Astrocyte of the spinal cord (primary cell): ENCODE results near the gene ZFAND3.

Experiments
- DNase-seq: peaks from one replicate; pipeline ENCODE4 v3.0.0; 2011; ENCODE audit warnings: low read depth, low spot score
- H3K4me3 ChIP-seq: 2 replicates; pipeline ENCODE4 v1.5.1; 2011; ENCODE audit warnings: low read depth, mild to moderate bottlenecking, low read length, moderate library complexity
- in situ Hi-C: cut with HindIII; loops from 2 replicates; pipeline ENCODE4 v1.10.0; 2017; ENCODE audit warnings: low sequenced_read_pairs
- TF ChIP-seq, protein P1 (sequence below): IDR thresholded peaks from 2 replicates; pipeline ENCODE4 v1.5.1; 2012; ENCODE audit warnings: low read depth, mild to moderate bottlenecking, low read length, inconsistent platforms

Gene ZFAND3

DNA sequence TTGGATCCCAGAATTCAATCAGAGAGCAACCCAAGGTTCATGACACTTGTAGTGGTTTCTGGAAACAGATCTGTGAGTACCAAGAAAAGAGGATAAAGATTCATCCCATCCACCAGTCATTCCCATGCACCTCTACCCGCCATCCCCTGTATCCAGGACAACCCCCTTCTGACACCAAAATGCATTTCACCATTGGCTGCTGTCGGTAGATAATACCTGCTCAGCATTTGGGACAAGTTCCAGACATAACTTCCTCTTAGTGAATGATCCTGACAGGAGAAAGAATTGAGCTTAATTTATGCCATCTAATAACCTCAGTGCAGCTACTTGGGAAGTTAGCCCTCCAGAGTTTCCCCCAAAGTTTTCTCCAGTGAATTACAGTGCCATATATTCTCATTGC lies 329.1 kb downstream of the ZFAND3 start:
- no peak overlapping the region for H3K4me3 ChIP-seq
- TF ChIP-seq, protein P1, sequence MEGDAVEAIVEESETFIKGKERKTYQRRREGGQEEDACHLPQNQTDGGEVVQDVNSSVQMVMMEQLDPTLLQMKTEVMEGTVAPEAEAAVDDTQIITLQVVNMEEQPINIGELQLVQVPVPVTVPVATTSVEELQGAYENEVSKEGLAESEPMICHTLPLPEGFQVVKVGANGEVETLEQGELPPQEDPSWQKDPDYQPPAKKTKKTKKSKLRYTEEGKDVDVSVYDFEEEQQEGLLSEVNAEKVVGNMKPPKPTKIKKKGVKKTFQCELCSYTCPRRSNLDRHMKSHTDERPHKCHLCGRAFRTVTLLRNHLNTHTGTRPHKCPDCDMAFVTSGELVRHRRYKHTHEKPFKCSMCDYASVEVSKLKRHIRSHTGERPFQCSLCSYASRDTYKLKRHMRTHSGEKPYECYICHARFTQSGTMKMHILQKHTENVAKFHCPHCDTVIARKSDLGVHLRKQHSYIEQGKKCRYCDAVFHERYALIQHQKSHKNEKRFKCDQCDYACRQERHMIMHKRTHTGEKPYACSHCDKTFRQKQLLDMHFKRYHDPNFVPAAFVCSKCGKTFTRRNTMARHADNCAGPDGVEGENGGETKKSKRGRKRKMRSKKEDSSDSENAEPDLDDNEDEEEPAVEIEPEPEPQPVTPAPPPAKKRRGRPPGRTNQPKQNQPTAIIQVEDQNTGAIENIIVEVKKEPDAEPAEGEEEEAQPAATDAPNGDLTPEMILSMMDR, result no peak
- in situ Hi-C loops, result no loop called here
- no peak for DNase-seq

DNA sequence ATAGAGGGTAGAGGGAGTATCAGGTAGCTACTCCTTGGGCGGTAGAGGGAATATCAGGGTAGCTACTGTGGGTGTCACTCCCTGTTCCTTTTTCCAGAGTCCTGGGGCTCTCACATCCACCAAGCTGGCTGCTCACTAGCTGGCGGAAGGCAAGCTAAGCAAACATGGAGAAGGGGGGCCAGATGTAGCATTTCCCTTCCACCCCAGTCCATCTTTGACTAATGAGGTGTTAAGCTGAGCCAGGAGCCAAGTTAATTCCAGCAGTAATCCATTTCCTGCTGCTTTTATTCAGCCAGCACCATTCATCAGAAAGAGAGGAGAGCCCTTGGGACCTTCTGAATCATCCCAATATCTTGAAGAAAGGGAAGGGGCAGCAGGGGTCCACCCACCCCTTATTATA lies 330.0 kb downstream of the ZFAND3 start:
- no peak overlapping the region for H3K4me3 ChIP-seq
- in situ Hi-C loops, result no loop called here
- DNase-seq, result no peak
- TF ChIP-seq, protein P1, result no peak

DNA sequence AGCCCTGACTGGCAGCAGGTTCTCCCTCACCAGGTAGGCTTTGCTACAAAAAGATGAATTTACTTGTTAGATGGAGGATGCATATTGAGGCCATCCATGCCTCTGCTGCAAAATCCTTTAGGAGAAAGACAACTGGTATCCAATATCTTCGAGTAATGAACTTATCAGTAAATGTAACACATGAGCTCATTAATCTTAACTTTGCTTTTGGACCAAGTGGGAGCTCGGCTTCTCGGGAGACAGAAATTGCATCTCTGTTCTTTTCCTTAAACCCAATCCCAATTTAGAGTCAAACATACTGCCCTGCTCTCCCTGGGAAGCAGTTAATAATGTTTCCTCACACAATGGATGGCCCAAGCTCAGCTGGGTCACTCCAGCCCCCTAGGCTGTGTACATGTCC lies 330.5 kb downstream of the ZFAND3 start:
- no peak overlapping the region for H3K4me3 ChIP-seq
- TF ChIP-seq, protein P1, result no peak
- no peak for DNase-seq
- in situ Hi-C loops, result no loop called here

DNA sequence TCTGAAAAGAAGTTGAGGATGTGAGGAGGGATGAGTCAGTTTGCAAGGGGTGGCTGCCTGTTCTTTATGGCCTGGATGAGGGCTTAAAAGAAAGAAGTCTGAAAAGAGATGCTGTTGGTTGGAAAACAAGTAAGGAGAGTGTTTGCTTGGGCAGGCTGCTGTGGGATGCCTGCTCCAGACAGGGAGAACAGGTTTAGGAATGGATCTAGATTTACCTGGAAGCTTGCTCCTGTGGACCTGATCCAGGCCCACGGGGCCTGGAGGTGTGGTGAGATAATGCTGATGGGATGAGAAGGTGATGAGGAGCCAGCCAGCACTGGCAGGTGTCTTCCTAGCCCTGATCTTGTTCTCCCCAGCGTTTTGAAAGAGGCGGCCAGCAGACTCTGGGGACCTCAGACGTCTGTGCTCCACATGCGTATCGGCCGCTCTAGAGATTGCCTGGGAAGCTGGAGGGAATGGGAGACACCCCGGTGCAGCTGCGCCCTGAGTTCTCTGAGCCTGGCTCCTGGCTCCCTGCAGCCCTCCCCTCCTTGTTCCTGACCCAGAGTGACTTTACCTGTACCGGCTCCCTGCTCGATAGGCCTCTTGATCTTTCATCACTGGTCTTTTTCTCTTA lies 331.3 kb downstream of the ZFAND3 start:
- in situ Hi-C loops, result no loop called here
- TF ChIP-seq, protein P1, result no peak

DNA sequence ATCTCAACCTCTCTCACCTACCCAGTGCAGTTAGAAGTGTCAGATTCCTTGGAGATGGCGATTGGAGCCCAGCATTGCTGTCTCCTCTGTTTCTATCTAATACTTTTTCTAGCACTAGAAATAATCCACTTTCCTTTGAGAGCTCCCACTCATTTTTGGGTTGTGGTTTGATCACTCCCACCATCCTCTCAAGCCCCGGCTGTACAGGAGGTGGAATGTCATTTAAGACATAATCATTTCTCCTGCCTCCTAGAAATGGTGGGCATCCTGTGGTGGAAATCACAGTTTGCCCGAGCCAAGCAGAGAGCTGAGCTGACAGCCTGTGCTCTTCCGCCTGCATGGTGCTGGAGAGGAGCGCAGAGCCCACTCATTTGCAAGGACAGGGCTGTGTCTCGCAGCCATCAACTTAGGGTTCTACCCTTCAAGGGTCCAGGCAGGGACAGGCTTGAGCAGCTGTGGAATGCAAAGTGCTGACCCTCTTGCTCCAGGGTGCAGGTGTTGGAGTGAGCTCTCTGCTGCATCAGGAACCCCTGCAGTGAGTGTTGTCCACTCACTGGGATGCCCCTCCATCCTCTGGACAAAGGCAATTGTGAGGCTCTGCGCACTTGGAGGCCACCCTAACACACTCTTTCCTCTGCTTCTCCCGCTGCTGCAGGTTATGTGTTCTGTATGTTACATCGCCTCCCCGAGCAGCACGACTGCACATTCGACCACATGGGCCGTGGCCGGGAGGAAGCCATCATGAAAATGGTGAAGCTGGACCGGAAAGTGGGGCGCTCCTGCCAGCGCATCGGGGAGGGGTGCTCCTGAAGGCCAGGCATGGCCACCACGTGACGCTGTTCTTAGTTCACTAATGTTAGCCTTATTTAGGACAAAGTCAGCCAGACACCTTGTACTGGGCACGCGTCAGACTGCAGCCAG lies 332.3 kb downstream of the ZFAND3 start:
- H3K4me3 ChIP-seq, result no peak overlapping the region
- in situ Hi-C loops, result no loop called here
- TF ChIP-seq, protein P1, result no peak
- DNase-seq, result no peak

More for the DNA sequence above, 331.3 kb downstream of the ZFAND3 start:
- no peak overlapping the region for H3K4me3 ChIP-seq
- DNase-seq, result no peak

DNA sequence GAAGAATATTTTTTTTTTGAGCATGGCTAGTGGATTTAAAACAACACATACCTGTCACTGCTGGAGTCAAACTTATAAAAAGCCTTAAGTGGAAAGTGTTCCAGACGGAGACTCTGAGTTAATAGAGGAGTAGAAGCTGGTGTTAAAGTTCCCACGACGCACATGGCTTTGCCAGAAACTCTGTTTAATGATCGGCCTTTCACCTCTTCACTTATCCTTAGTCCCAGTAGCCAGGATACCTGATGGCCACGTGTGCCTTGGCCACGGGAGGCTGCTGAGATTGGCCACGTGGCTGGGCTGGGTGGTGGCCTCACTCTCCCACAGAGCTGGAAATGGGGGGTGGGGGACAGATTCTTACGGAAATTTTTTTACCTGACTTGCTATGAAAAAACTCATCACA lies 333.1 kb downstream of the ZFAND3 start:
- in situ Hi-C loops, result no loop called here
- DNase-seq, result no peak
- TF ChIP-seq, protein P1, result no peak
- H3K4me3 ChIP-seq, result no peak overlapping the region
